GM18907 (cell line): ENCODE results near the gene ADH1C.

Source experiments
- ATAC-seq: cut with Tn5 transposase; IDR thresholded peaks from one replicate; pipeline ENCODE4 v1.9.1; 2021; ENCODE audit warnings: mild to moderate bottlenecking, moderate library complexity; ENCODE audit not compliant: unreplicated experiment

ADH1C gene

DNA sequence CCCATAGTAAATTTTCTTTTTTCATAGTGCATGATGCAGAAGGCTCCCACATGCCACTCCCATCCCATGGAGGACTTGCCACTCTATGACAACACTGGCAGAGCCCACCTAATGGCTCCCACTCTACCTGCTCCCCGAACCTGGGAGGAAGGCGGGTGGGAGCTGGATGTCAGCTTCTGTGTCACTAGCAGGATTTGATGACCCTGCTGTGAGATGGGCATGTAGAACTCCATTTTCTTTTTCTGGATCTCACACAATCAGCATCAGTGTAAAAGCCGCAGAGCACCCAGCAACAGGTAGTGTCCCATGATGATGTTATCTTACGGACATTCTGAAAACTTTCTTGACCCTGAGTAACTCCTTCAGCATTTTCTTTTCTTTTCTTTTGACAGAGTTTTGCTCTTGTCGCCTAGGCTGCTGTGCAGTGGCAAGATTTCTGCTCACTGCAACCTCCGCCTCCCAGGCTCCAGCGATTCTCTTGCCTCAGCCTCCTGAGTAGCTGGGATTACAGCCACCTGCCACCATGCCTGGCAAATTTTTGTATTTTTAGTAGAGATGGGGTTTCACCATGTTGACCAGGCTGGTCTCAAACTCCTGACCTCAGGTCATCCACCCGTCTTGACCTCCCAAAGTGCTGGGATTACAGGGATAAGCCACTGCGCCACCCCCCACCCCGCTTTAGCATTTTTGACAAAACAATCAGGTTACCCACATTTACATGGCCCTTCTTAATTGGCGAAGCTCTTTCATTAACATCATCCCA is 46.7 kb downstream of the ADH1C start:
- ATAC-seq: no peak

DNA sequence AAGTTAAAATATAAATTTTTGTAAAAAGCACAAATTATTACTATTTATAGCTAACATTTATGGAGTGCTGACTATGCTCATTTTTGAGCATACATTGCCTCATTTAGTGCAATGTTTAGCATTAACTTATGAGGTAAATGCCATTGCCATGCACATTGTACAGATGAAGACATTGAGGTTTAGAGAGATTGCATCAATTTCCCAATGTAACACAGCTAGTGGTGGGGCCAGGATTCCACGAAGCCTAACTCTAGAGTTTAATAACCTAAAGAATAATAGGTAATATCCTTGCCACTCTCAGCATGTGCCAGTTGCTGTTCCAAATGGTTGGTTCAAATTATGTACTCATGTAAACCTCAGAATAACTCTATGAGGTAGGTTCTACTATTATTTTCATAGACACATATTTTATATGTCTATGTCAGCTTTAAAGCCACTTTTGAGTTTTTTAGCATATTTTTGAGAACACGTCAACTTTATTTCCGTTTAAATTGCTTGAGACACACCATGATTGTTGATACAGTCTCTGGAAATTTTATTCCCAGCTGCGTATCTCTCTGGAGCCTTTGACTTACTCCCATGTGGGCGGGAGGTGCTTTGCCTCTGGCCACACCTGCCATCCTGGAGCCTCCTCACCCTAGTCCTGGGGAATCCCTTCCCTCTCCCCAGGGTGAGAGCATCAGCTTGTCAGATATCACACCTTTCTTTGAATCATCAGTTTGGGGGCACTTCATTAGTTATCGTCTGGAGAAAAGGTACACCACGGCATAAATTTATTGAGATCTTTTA is 51.0 kb downstream of the ADH1C start:
- no peak for ATAC-seq

DNA sequence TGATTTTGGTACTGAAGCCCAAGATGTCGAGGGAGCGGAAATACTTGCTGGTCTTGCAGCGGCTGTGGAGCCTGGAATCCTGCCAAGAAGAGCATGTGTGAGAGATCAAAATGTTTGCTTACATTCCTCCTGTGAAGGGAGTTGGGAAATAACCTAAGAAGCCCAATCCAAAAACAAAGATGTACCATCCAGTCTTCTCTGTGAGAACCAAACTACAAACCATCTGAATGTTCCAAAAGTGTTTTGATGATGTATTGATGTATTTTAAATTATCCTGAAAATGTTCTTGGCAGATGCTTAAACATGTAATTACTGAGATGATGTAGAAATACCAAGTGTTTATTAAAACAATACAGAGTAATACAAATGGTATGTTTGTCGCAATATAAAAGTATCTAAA is 51.6 kb downstream of the ADH1C start:
- no peak for ATAC-seq

DNA sequence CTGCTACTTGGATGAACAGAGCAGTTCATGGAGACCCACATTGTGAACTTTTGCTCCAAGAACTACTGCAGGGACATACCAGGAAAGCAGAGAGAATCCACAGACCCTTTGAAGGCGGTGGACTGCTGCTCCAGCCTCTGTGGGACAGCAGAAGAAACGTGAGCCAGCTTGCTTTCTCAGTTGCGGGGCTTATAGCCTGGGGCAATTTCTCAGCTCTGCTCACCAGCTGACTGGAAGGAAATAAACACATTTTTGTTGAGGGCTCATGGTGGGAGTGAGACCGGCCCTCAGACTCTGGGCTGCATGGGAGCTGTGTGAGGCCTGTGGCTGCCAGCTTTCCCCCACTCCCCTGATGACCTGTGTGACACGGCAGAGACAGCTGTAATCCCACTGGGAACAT is 59.2 kb downstream of the ADH1C start:
- ATAC-seq: no peak

DNA sequence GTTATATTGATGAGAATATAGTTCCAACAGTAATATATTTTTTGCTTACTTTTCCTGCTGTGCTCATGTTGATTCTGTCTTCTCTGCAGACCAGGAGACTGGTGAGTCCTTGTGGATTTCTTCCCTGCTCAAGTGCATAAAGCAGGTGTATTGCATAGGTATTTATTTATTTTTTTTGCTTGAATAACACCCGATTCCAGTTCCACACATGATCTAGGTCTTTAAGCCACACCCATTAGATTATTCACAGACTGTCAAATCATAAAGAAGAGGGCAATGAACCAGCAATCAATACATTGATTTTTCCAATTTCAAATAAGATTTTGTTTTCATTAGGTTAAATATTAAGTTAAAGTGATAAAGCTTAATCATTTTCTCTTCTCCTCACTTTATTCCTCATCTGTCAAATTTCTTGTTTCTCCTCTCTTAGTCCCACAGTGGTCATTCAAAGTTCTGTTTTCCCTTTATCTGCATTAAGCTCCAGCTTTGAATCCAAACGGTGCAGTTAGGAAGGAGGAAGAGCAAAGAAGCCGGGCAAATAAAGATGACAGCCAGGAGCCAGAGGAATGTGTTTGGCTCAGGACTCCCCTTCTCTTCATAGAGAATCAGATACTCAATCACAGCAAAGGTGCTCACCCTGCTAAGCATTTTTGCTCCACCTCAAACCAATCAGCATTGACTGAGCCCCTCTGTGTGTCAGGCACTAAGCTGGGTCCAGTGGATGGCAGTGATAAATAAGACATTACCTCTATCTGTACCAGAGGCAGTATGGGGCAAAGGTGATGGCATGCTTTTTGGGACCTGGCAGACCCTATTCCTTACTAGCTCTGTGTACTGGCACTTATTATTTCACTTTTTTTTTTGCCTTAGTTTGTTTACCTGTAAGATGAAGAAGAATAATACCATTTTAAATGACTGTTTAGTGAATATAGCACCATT is 61.4 kb downstream of the ADH1C start, which contains the start of gene ADH1A:
TSS of gene ADH1A (minus strand) at position 138 of the 939 bp plus-strand sequence. CDS start at position 67, 71 bp downstream.
- no peak for ATAC-seq
